Mesendoderm (in vitro differentiated cells): Measurements from ENCODE around the gene TMEM221.

Source experiments
- DNase-seq: peaks from one replicate; pipeline ENCODE4 v3.0.0; 2013
- H2AK5ac ChIP-seq: 2 replicates; pipeline ENCODE4 v1.6.1; 2013; ENCODE audit warnings: low read length, inconsistent platforms
- H2BK120ac ChIP-seq: 2 replicates; pipeline ENCODE4 v1.6.1; 2013; ENCODE audit warnings: low read depth, mild to moderate bottlenecking, low read length, moderate library complexity, mixed read lengths
- H2BK15ac ChIP-seq: replicated peaks from 2 replicates; pipeline ENCODE4 v1.6.1; 2013; ENCODE audit warnings: low read depth, mild to moderate bottlenecking, moderate library complexity
- H2BK5ac ChIP-seq: 2 replicates; pipeline ENCODE4 v1.6.1; 2013; ENCODE audit warnings: low read length, inconsistent platforms
- H3K18ac ChIP-seq: 2 replicates; pipeline ENCODE4 v1.6.1; 2013; ENCODE audit warnings: mild to moderate bottlenecking, low read length, mixed read lengths
- H3K23ac ChIP-seq: one replicate; pipeline ENCODE4 v1.6.1; 2013; ENCODE audit warnings: low read length
- H3K27ac ChIP-seq: 2 replicates; pipeline ENCODE4 v1.5.1; 2013; ENCODE audit warnings: low read depth, mild to moderate bottlenecking, inconsistent platforms, low read length, moderate library complexity
- H3K27me3 ChIP-seq: 2 replicates; pipeline ENCODE4 v1.6.1; 2013; ENCODE audit warnings: low read length, control low read depth, mild to moderate bottlenecking, inconsistent platforms; ENCODE audit not compliant: insufficient read depth, poor library complexity
- H3K36me3 ChIP-seq: 2 replicates; pipeline ENCODE4 v1.6.1; 2013; ENCODE audit warnings: low read length, inconsistent platforms; ENCODE audit not compliant: control insufficient read depth, insufficient read depth
- H3K4ac ChIP-seq: one replicate; pipeline ENCODE4 v1.6.1; 2013; ENCODE audit warnings: low read depth, mild to moderate bottlenecking, low read length, moderate library complexity
- H3K4me1 ChIP-seq: 2 replicates; pipeline ENCODE4 v1.6.1; 2013; ENCODE audit warnings: low read depth, low read length, inconsistent platforms; ENCODE audit not compliant: control insufficient read depth
- H3K4me2 ChIP-seq: 2 replicates; pipeline ENCODE4 v1.6.1; 2013; ENCODE audit warnings: low read length
- H3K4me3 ChIP-seq: 2 replicates; pipeline ENCODE4 v1.5.1; 2013; ENCODE audit warnings: mild to moderate bottlenecking, low read length
- H3K56ac ChIP-seq: one replicate; pipeline ENCODE4 v1.6.1; 2013; ENCODE audit warnings: low read length
- H3K79me1 ChIP-seq: 2 replicates; pipeline ENCODE4 v1.6.1; 2013; ENCODE audit warnings: low read length, inconsistent platforms
- H3K79me2 ChIP-seq: 2 replicates; pipeline ENCODE4 v1.6.1; 2013; ENCODE audit warnings: mild to moderate bottlenecking, low read length; ENCODE audit not compliant: control insufficient read depth, insufficient read depth
- H3K9ac ChIP-seq: 2 replicates; pipeline ENCODE4 v1.6.1; 2013; ENCODE audit warnings: low read length, inconsistent platforms
- H4K5ac ChIP-seq: one replicate; pipeline ENCODE4 v1.6.1; 2013; ENCODE audit warnings: low read length
- H4K8ac ChIP-seq: one replicate; pipeline ENCODE4 v1.6.1; 2013; ENCODE audit warnings: low read depth, mild to moderate bottlenecking, control low read depth, low read length, moderate library complexity
- WGBS: extraction: QIAGEN DNeasy Blood & Tissue Kit; methylation state at CpG from one replicate; pipeline ENCODE4 v1.1.7; 2013; ENCODE audit warnings: low lambda C conversion rate, missing lambda C conversion rate; ENCODE audit not compliant: insufficient coverage; ENCODE audit errors: extremely low coverage; 5-methylcytosine and 5-hydroxymethylcytosine counted together

Gene TMEM221

GRCh38 chr19:17389957-17390664 is 58.4 kb downstream of the TMEM221 start:
- Histone ChIP-seq H3K27me3 (no peaks in the 10 kb centered on the region), H3K4me1 (no peaks in the 10 kb centered on the region), H3K9ac (peak overlapping the region; percentile 59), H4K5ac (no peak overlapping the region), H3K23ac (no peak overlapping the region), H2BK5ac (no peak overlapping the region), H4K8ac (no peak overlapping the region), H3K4me3 (peak overlapping the region; percentile 32), H3K79me2 (no peaks in the 10 kb centered on the region), H3K27ac (no peak overlapping the region), H2BK15ac (no peak overlapping the region), H2AK5ac (no peak overlapping the region), H3K79me1 (no peaks in the 10 kb centered on the region), H2BK120ac (no peak overlapping the region), H3K36me3 (no peaks in the 10 kb centered on the region), H3K56ac (peak overlapping the region; percentile 81), H3K18ac (no peak overlapping the region), H3K4ac (no peak overlapping the region), H3K4me2 (peak overlapping the region; percentile 65)
- no CpG with 5 or more reads among the region's 37 CpGs for WGBS
- no peak for DNase-seq

- no peak overlapping the region for H3K4me2 ChIP-seq
- WGBS, result no CpG with 5 or more reads among the region's 1 CpG
- no peak overlapping the region for H3K56ac ChIP-seq
- no peak overlapping the region for H2AK5ac ChIP-seq
- no peak overlapping the region for H2BK5ac ChIP-seq
- DNase-seq, result no peak
- no peak overlapping the region for H2BK15ac ChIP-seq
- H3K9ac ChIP-seq, result no peak overlapping the region
- H3K4me1 ChIP-seq, result no peaks in the 10 kb centered on the region
- H3K79me1 ChIP-seq, result no peaks in the 10 kb centered on the region
- H3K4me3 ChIP-seq, result no peak overlapping the region
- H3K4ac ChIP-seq, result no peak overlapping the region
- no peaks in the 10 kb centered on the region for H3K27me3 ChIP-seq
- no peaks in the 10 kb centered on the region for H3K79me2 ChIP-seq
- H3K18ac ChIP-seq, result no peak overlapping the region
- no peak overlapping the region for H3K23ac ChIP-seq
- no peak overlapping the region for H2BK120ac ChIP-seq
- H3K27ac ChIP-seq, result no peak overlapping the region
- no peaks in the 10 kb centered on the region for H3K36me3 ChIP-seq
- no peak overlapping the region for H4K8ac ChIP-seq
- H4K5ac ChIP-seq, result no peak overlapping the region
Measured at GRCh38 chr19:17389288-17389687, 59.2 kb downstream of the TMEM221 start.

GRCh38 chr19:17385878-17386611 is 62.4 kb downstream of the TMEM221 start:
- peak; percentile 79 for DNase-seq
- WGBS, result no CpG with 5 or more reads among the region's 20 CpGs
- Histone ChIP-seq H3K4me2 (no peak overlapping the region), H3K79me1 (no peaks in the 10 kb centered on the region), H3K4me1 (no peaks in the 10 kb centered on the region), H2BK15ac (no peak overlapping the region), H3K9ac (no peak overlapping the region), H3K27ac (no peak overlapping the region), H3K56ac (no peak overlapping the region), H2AK5ac (no peak overlapping the region), H4K5ac (no peak overlapping the region), H3K27me3 (no peaks in the 10 kb centered on the region), H2BK5ac (no peak overlapping the region), H3K36me3 (no peaks in the 10 kb centered on the region), H3K4ac (no peak overlapping the region), H3K79me2 (no peaks in the 10 kb centered on the region), H4K8ac (no peak overlapping the region), H2BK120ac (no peak overlapping the region), H3K23ac (no peak overlapping the region), H3K18ac (no peak overlapping the region), H3K4me3 (no peak overlapping the region)
